KOPT-K1 (cell line): Measurements from ENCODE around the gene ELMO1.

Experiments used
- H3K27ac ChIP-seq: fragments of 200-600 bp; sonication (generic); 2 replicates; pipeline ENCODE4 v1.5.1; 2016; ENCODE audit warnings: antibody characterized with exemption, mild to moderate bottlenecking, low read depth, low read length; ENCODE audit not compliant: poor library complexity, severe bottlenecking
- H3K36me3 ChIP-seq: fragments of 200-600 bp; sonication (generic); 2 replicates; pipeline ENCODE4 v1.5.1; 2017; ENCODE audit warnings: antibody characterized with exemption, mild to moderate bottlenecking, low read length, moderate library complexity; ENCODE audit not compliant: insufficient read depth
- H3K9me3 ChIP-seq: fragments of 200-600 bp; sonication (generic); 2 replicates; pipeline ENCODE4 v1.5.1; 2017; ENCODE audit warnings: antibody characterized with exemption, low read length, mild to moderate bottlenecking; ENCODE audit not compliant: insufficient read depth, poor library complexity, severe bottlenecking

The ELMO1 gene

DNA sequence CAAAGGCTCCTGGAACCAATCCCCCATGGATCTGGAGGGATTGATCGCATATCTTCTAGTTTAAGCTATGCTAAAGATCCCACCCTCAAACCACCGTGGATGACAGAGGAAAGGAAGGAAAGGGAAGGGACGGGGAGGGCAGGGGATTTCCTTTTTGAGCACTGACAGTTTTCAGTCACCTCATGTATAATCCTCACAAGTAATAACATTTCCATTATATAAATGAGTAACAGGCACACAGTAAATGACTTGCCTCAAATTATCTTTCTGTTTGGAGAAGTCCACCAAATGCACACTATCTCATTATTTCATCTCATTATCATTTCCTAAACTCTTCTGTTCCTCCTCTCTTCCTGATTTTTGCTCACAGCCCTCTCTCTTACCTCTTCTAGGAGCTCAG, 597.3 kb downstream of the ELMO1 start:
- H3K36me3 ChIP-seq, result peaks cover 36% of the 10 kb centered on the region
- peaks cover 17% of the 10 kb centered on the region for H3K9me3 ChIP-seq
- H3K27ac ChIP-seq, result no peak overlapping the region

DNA sequence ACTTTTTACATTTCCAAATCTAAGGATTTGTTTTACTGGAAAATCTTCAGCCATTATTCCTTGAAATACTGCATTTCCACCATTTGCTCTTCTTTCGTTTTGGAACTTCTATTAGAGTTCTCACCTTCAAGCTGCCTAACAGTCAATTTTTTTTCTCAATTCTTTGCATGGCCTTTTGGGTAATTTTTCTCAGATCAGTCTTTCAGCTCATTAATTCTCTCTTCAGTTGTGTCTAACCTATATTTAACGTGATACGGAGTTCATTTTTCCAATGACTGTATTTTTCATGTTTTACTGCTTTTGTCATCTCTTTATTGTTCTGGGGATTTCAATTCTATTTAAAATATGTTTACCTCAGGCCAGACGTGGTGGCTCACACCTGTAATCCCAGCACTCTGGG, 600.7 kb downstream of the ELMO1 start:
- Histone ChIP-seq H3K36me3 (peaks cover 2% of the 10 kb centered on the region), H3K9me3 (peaks cover 17% of the 10 kb centered on the region), H3K27ac (no peak overlapping the region)

- H3K27ac ChIP-seq, result no peak overlapping the region
Measured at GRCh38 chr7:36844374-36844773, 604.3 kb downstream of the ELMO1 start.

GRCh38 chr7:36840904-36841303, 607.8 kb downstream of the ELMO1 start:
- no peak overlapping the region for H3K27ac ChIP-seq
- no peaks in the 10 kb centered on the region for H3K9me3 ChIP-seq
- H3K36me3 ChIP-seq, result no peaks in the 10 kb centered on the region

More at GRCh38 chr7:36844374-36844773, 604.3 kb downstream of the ELMO1 start:
- Histone ChIP-seq H3K9me3 (peaks cover 17% of the 10 kb centered on the region), H3K36me3 (no peaks in the 10 kb centered on the region)

GRCh38 chr7:36838616-36839225, 609.9 kb downstream of the ELMO1 start:
- H3K36me3 ChIP-seq, result no peaks in the 10 kb centered on the region
- H3K9me3 ChIP-seq, result no peaks in the 10 kb centered on the region
- H3K27ac ChIP-seq, result no peak overlapping the region

- H3K36me3 ChIP-seq, result no peaks in the 10 kb centered on the region
- H3K9me3 ChIP-seq, result no peaks in the 10 kb centered on the region
- no peak overlapping the region for H3K27ac ChIP-seq
Measured at GRCh38 chr7:36831049-36831448, 617.6 kb downstream of the ELMO1 start.

GRCh38 chr7:36827726-36828703, 620.6 kb downstream of the ELMO1 start:
- Histone ChIP-seq H3K9me3 (no peaks in the 10 kb centered on the region), H3K27ac (no peak overlapping the region)

GRCh38 chr7:36825501-36825900, 623.2 kb downstream of the ELMO1 start:
- no peaks in the 10 kb centered on the region for H3K9me3 ChIP-seq
- no peaks in the 10 kb centered on the region for H3K36me3 ChIP-seq
- H3K27ac ChIP-seq, result no peak overlapping the region

More at GRCh38 chr7:36827726-36828703, 620.6 kb downstream of the ELMO1 start:
- no peaks in the 10 kb centered on the region for H3K36me3 ChIP-seq

- Histone ChIP-seq H3K27ac (no peak overlapping the region), H3K9me3 (no peaks in the 10 kb centered on the region), H3K36me3 (no peaks in the 10 kb centered on the region)
Measured at GRCh38 chr7:36823353-36823752, 625.3 kb downstream of the ELMO1 start.

GRCh38 chr7:36821617-36822016, 627.0 kb downstream of the ELMO1 start:
- no peak overlapping the region for H3K27ac ChIP-seq
- no peaks in the 10 kb centered on the region for H3K36me3 ChIP-seq
- H3K9me3 ChIP-seq, result no peaks in the 10 kb centered on the region

GRCh38 chr7:36820527-36821170, 628.0 kb downstream of the ELMO1 start:
- H3K9me3 ChIP-seq, result no peaks in the 10 kb centered on the region
- H3K27ac ChIP-seq, result no peak overlapping the region
- H3K36me3 ChIP-seq, result no peaks in the 10 kb centered on the region

DNA sequence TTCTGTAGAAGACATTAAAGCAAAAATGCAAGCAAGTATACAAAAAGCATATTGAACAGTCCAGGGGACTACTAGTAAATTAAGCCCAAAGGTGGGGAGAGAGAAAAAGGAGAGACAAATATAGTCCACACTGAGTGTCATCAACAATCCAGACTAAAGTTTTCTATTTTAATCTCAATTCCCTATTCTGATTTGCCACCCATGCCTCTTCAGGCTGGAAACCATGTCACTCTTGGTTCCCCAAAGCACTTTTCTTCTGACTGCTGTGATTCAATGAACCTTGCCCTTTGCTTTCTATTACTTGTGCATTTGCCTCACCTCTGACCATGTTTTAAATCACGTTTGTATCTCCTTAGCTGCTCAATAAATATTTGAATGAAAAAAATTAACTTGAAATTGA, 629.0 kb downstream of the ELMO1 start:
- H3K36me3 ChIP-seq, result no peaks in the 10 kb centered on the region
- H3K9me3 ChIP-seq, result no peaks in the 10 kb centered on the region
- H3K27ac ChIP-seq, result no peak overlapping the region

DNA sequence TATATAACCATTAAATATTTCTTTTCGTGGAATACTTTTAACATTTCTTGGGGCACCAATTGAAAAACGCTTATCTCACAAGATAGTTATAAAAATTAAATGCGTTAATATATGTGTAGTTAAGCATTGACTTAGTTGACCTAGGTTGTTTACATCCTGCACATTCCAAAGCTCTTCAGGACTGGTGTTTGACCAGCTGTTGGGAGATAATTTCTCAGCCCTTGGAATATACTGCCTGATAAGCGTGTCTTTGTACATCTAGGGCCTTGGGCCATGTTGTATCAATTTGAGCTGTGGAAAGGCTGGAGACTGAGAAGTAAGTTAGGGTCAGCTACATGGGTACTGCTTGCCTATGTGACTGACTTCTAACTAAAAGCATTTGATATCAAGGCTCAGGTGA, 634.4 kb downstream of the ELMO1 start:
- no peak overlapping the region for H3K27ac ChIP-seq
- no peaks in the 10 kb centered on the region for H3K9me3 ChIP-seq
- H3K36me3 ChIP-seq, result no peaks in the 10 kb centered on the region

DNA sequence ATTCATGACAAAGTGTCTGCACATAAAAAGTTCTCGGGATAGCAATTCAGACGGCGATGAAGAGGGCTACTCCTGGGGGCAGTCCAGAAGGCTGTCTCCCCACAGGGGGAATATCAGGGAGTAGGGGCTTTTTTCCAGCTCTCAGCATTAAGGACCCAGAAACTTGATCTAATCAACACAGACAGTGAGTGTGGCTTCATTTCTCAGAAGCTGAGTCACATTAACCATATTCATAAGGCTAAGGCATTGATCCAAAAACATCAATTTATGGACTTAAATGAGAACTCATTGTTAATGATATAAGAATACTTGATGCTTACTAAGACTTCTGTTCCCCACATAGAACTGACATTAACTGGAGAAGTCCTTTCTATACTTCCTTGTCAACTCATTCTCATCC, 636.9 kb downstream of the ELMO1 start:
- no peak overlapping the region for H3K27ac ChIP-seq
- H3K36me3 ChIP-seq, result no peaks in the 10 kb centered on the region
- H3K9me3 ChIP-seq, result no peaks in the 10 kb centered on the region

- no peaks in the 10 kb centered on the region for H3K9me3 ChIP-seq
- no peaks in the 10 kb centered on the region for H3K36me3 ChIP-seq
- no peak overlapping the region for H3K27ac ChIP-seq
Measured at GRCh38 chr7:36810489-36810888, 638.2 kb downstream of the ELMO1 start.
